OCI-LY7 (cell line): ENCODE measurements around the gene ST6GAL1. TPM values are rescaled to one million over a fixed set of nuclear protein-coding genes. Genes with fewer than 3 reads are reported as not detected.
"Not testable (repeated sequence)": the region's sequence is repeated elsewhere in the genome, so short reads cannot be mapped to it uniquely, and the experiment has no call there.

ENCODE experiments used
- BruUV-seq: library from RNA; stranded (reverse); fragments of 400-500 nt; replicated peaks from 2 replicates; lab custom pipeline; 2021; lab: Mats Ljungman, UMichigan
- CTCF ChIA-PET: fragments of 300-600 bp; sonication (Branson Sonifier 250); formaldehyde crosslinking; loops from one replicate; lab custom pipeline; 2022; ENCODE audit warnings: antibody characterized with exemption; ENCODE audit not compliant: unreplicated experiment; lab: Charles Lee
- POLR2A ChIA-PET: fragments of 300-600 bp; sonication (Branson Sonifier 250); formaldehyde crosslinking; loops from one replicate; lab custom pipeline; 2022; ENCODE audit warnings: antibody characterized with exemption; lab: Charles Lee
- DNase-seq: peaks from one replicate; pipeline ENCODE4 v3.0.0-alpha.2; 2015; ENCODE audit warnings: low spot score
- H2AFZ ChIP-seq: fragments of 200-600 bp; sonication (generic), shearing (Covaris generic); 2 replicates; pipeline ENCODE4 v1.6.1; 2014; ENCODE audit warnings: mild to moderate bottlenecking, antibody characterized with exemption, low read length, moderate library complexity
- H3K27ac ChIP-seq: fragments of 200-600 bp; sonication (generic); 2 replicates; pipeline ENCODE4 v1.5.1; 2014; ENCODE audit warnings: mixed run types, low read depth, mild to moderate bottlenecking, moderate library complexity, low read length, inconsistent platforms; ENCODE audit not compliant: poor library complexity, severe bottlenecking
- H3K36me3 ChIP-seq: fragments of 200-600 bp; sonication (generic); 2 replicates; pipeline ENCODE4 v1.6.1; 2014; ENCODE audit warnings: mild to moderate bottlenecking, antibody characterized with exemption, low read length, moderate library complexity, mixed read lengths; ENCODE audit not compliant: insufficient read depth
- H3K4me1 ChIP-seq: fragments of 200-600 bp; sonication (generic); 2 replicates; pipeline ENCODE4 v1.5.1; 2014; ENCODE audit warnings: mild to moderate bottlenecking, low read length; ENCODE audit not compliant: insufficient read depth, poor library complexity, severe bottlenecking
- H3K4me2 ChIP-seq: fragments of 200-600 bp; sonication (generic); 2 replicates; pipeline ENCODE4 v1.6.1; 2014; ENCODE audit warnings: mild to moderate bottlenecking, low read length
- H3K4me3 ChIP-seq: fragments of 200-600 bp; sonication (generic); 2 replicates; pipeline ENCODE4 v1.5.1; 2014; ENCODE audit warnings: mild to moderate bottlenecking, low read depth, low read length; ENCODE audit not compliant: poor library complexity, severe bottlenecking
- H3K79me2 ChIP-seq: fragments of 200-600 bp; sonication (generic); 2 replicates; pipeline ENCODE4 v1.6.1; 2016; ENCODE audit warnings: low read depth, mild to moderate bottlenecking, low read length, moderate library complexity, mixed read lengths; ENCODE audit not compliant: insufficient read depth
- H3K9me2 ChIP-seq: fragments of 200-600 bp; sonication (generic); 2 replicates; pipeline ENCODE4 v1.6.1; 2016; ENCODE audit warnings: mild to moderate bottlenecking, low read length, mixed read lengths; ENCODE audit not compliant: insufficient read depth
- H3K9me3 ChIP-seq: fragments of 200-600 bp; sonication (generic); 2 replicates; pipeline ENCODE4 v1.6.1; 2014; ENCODE audit warnings: mild to moderate bottlenecking, mixed run types, low read length, mixed read lengths
- H4K20me1 ChIP-seq: fragments of 200-600 bp; sonication (generic); 2 replicates; pipeline ENCODE4 v1.6.1; 2014; ENCODE audit warnings: mild to moderate bottlenecking, antibody characterized with exemption, low read length, moderate library complexity, mixed read lengths; ENCODE audit not compliant: insufficient read depth
- EZH2phosphoT487 ChIP-seq: fragments of 200-600 bp; sonication (generic); IDR thresholded peaks from 2 replicates; pipeline ENCODE4 v1.6.1; 2018; ENCODE audit warnings: low read depth, borderline replicate concordance, mild to moderate bottlenecking, mixed run types, antibody characterized with exemption, low read length, moderate library complexity, mixed read lengths
- intact Hi-C: fragments of 100-400 bp; cut with micrococcal nuclease; formaldehyde crosslinking; loops from one replicate; pipeline ENCODE4 v1.10.0; 2022; ENCODE audit not compliant: unreplicated experiment
- total RNA-seq, 2 experiments: library from RNA; depleted of rRNA in 1 of 2; stranded (reverse); fragments of >200 nt in 1 of 2; shearing (Covaris generic) in 1 of 2; gene quantifications; 2 replicates each; pipeline ENCODE4 v1.2.3, GENCODE V29; 2014 to 2022
- TF ChIP-seq, protein P1 (sequence below): fragments of 200-600 bp; sonication (generic); conservative IDR thresholded peaks from 2 replicates; pipeline ENCODE4 v1.5.1; 2014; ENCODE audit warnings: mild to moderate bottlenecking, antibody characterized with exemption, low read length, moderate library complexity, mixed read lengths

ST6GAL1 gene
- total RNA-seq, 2 experiments from 2014 or later = 192 to 375 TPM

DNA sequence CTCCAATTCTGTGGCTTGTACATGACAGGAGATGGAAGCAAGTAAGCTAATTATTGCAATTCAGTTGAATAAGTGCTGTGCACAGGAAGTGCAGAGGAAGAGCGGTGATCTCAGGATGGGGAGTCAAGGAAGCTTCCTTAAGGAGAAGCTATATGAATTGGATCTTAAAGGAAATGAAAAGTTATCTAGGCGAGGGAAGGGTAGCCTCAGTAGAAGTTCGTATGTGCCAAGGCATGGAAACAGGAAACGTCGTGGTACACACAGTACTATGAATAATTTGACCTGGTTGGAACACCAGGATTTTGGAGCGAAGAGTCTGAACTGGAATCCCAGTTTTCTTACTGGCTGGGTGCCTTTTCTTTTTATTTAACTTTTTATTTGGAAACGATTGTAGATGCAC, 39.3 kb downstream of the ST6GAL1 start:
- Histone ChIP-seq H4K20me1 (no peaks in the 10 kb centered on the region), H3K36me3 (peaks cover 94% of the 10 kb centered on the region), H3K9me3 (no peaks in the 10 kb centered on the region), H3K9me2 (no peaks in the 10 kb centered on the region), H3K27ac (no peak overlapping the region), H3K4me2 (no peak overlapping the region), H2AFZ (no peak overlapping the region), H3K4me3 (no peak overlapping the region), H3K4me1 (peaks cover 12% of the 10 kb centered on the region), H3K79me2 (no peaks in the 10 kb centered on the region)
- intact Hi-C loops = no loop called here
- DNase-seq = no peak
- BruUV-seq = no TSS peak
- ChIA-PET CTCF (interaction anchor here (1.4 kb wide), 1 partner anchor 10 kb away, joined by 3 read pairs; no protein-coding TSS in a partner anchor), POLR2A (interaction anchor here (0.9 to 2.2 kb wide), 5 partner anchors 9 to 32 kb away, joined by 3 to 13 read pairs (median 4); no protein-coding TSS in a partner anchor)
- TF ChIP-seq, protein P1, sequence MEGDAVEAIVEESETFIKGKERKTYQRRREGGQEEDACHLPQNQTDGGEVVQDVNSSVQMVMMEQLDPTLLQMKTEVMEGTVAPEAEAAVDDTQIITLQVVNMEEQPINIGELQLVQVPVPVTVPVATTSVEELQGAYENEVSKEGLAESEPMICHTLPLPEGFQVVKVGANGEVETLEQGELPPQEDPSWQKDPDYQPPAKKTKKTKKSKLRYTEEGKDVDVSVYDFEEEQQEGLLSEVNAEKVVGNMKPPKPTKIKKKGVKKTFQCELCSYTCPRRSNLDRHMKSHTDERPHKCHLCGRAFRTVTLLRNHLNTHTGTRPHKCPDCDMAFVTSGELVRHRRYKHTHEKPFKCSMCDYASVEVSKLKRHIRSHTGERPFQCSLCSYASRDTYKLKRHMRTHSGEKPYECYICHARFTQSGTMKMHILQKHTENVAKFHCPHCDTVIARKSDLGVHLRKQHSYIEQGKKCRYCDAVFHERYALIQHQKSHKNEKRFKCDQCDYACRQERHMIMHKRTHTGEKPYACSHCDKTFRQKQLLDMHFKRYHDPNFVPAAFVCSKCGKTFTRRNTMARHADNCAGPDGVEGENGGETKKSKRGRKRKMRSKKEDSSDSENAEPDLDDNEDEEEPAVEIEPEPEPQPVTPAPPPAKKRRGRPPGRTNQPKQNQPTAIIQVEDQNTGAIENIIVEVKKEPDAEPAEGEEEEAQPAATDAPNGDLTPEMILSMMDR = no peak
- no peak for TF ChIP-seq EZH2phosphoT487

DNA sequence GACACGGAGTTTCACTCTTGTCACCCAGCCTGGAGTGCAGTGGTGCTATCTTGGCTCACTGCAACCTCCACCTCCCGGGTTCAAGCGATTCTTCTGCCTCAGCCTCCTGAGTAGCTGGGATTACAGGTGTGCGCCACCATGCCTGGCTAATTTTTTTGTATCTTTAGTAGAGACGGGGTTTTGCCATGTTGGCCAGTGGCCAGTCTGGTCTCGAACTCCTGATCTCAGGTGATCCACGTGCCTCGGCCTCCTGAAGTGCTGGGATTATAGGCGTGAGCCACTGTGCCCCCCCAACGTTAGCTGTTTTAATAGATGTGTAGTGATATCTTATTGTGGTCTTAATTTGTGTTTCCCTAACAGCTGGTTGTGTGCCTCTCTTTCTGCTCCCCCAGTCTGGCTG, 40.8 kb downstream of the ST6GAL1 start:
- Histone ChIP-seq H3K36me3 (peaks cover 95% of the 10 kb centered on the region), H3K4me1 (peaks cover 12% of the 10 kb centered on the region)
- POLR2A ChIA-PET = interaction anchor here (0.8 to 1.7 kb wide), 3 partner anchors 12 to 25 kb away, joined by 3 to 5 read pairs (median 3); no protein-coding TSS in a partner anchor
- H3K4me3 ChIP-seq, H3K9me2 ChIP-seq, DNase-seq, H2AFZ ChIP-seq, H3K9me3 ChIP-seq, CTCF ChIA-PET, H4K20me1 ChIP-seq, H3K27ac ChIP-seq, BruUV-seq, H3K79me2 ChIP-seq, intact Hi-C loops, H3K4me2 ChIP-seq: not testable (repeated sequence)

DNA sequence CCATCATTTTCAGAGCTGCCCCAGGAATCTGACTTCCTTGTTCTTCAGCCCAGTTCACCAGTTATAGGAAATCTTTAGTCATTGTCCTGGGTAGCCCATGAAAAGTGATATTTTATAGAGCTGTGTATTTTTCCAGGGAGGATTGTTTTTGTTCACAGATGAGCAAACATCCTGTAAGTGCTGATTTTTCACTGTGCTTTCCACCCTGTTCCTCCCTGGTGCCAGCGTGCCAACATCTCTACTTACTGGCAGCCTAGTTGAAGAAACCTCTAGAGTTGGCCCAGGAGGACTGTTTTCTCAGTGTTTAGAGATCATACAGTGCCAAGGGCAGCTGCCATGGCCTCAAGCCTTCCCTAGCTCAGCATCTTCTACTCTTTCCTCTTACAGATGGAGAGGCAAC, 41.3 kb downstream of the ST6GAL1 start:
- no peaks in the 10 kb centered on the region for H3K9me3 ChIP-seq
- H3K27ac ChIP-seq = no peak overlapping the region
- no peaks in the 10 kb centered on the region for H3K9me2 ChIP-seq
- H3K36me3 ChIP-seq = peaks cover 95% of the 10 kb centered on the region
- H3K4me1 ChIP-seq = peaks cover 12% of the 10 kb centered on the region
- H3K79me2 ChIP-seq = no peaks in the 10 kb centered on the region
- no peaks in the 10 kb centered on the region for H4K20me1 ChIP-seq
- ChIA-PET POLR2A (interaction anchor here (0.8 to 1.7 kb wide), 5 partner anchors 11 to 30 kb away, joined by 3 to 5 read pairs (median 3); no protein-coding TSS in a partner anchor), CTCF (no interaction called here)
- no TSS peak for BruUV-seq
- no peak overlapping the region for H3K4me2 ChIP-seq
- no peak overlapping the region for H2AFZ ChIP-seq
- H3K4me3 ChIP-seq = no peak overlapping the region
- no peak for DNase-seq
- TF ChIP-seq EZH2phosphoT487 = no peak
- TF ChIP-seq, protein P1 = no peak
- intact Hi-C loops = no loop called here
